GM12891 (cell line): Measurements from ENCODE around the gene SPTBN1.

Experiments used
- PAX5 ChIP-seq: IDR thresholded peaks from 2 replicates; pipeline ENCODE4 v1.6.1; 2011; ENCODE audit warnings: low read length, moderate library complexity, mild to moderate bottlenecking; ENCODE audit not compliant: insufficient read depth, severe bottlenecking
- POLR2A ChIP-seq: IDR thresholded peaks from 2 replicates; pipeline ENCODE4 v1.6.1; 2011; ENCODE audit warnings: low read depth, low read length, control low read depth
- POLR2AphosphoS5 ChIP-seq: IDR thresholded peaks from 2 replicates; pipeline ENCODE4 v1.6.1; 2011; ENCODE audit warnings: low read depth, low read length, control low read depth
- POU2F2 ChIP-seq: IDR thresholded peaks from 2 replicates; pipeline ENCODE4 v1.6.1; 2011; ENCODE audit warnings: low read depth, mild to moderate bottlenecking, control low read depth, low read length, moderate library complexity
- TAF1 ChIP-seq: IDR thresholded peaks from 2 replicates; pipeline ENCODE4 v1.6.1; 2011; ENCODE audit warnings: low read depth, low read length, control low read depth

DNA sequence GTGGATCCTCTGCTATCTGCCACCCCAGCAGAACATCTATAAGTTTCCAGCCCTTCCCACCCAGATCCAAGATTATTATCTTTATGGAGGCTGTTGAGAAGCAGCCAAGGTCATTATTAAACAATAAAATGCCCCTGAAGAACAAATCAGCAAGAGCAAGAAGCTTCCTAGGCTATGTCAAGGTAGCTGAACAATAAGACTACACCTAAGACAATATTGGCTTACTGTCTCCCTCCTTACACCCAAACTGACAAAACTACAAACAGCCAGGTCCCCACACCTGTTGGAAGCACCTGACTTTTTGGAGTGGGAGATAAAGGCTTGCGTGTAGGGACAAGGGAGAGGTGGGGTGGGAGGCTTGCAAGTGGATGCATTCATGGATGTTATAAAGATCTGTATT lies 128.5 kb downstream of the SPTBN1 start:
- TF ChIP-seq POLR2A (no peak), POU2F2 (no peak), POLR2AphosphoS5 (no peak), TAF1 (no peak), PAX5 (no peak)
